HK-2 (cell line): ENCODE data around the gene LARGE1.
A peak's percentile ranks its signal among the peaks of the same experiment; 100 is the strongest.

Experiments
- DNase-seq: peaks from one replicate; pipeline ENCODE4 v3.0.0-alpha.2; 2018; ENCODE audit not compliant: unreplicated experiment

The LARGE1 gene

DNA sequence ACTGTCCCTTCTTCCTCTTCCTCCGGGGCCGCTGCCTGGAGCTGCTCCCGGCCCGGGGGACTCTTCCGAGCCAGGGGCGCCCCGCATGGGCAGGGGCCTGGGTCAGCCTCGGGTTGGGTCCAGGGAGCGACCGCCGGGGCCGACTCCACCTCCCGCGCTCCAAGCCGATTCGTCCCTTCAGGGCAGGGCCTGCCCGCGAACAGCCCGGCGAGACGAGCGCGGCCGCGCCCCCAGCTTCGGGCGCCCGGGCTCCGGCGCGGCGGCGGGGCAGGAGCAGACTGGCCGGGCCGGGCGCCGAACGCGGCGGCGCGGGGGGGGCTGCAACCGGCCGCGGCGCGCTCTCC lies at the start of gene LARGE1:
Gene LARGE1 (minus strand): TSS at position 280 of the 344 bp plus-strand sequence.
- peak; percentile 29 for DNase-seq

- peak; percentile 1 for DNase-seq
Measured at GRCh38 chr22:33969045-33969444, 48.8 kb upstream of the LARGE1 start.

DNA sequence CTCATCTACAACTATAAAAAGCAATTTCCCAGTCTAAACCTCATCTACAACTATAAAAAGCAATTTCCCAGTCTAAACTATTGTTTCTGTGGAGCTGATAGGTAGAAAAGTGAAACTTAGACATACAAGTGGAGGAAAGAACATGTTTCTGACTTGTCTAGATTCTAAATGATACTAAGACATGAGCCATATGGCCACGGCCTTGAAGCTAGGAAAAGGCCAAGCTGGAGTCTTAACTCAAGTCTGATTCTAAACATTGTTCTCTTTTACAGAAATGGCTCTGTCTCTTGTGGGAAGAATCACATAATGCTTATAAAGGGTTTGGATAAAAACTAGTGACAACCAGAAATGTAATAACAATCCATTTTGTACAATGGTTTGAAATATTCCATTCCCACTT lies 43.8 kb upstream of the LARGE1 start:
- DNase-seq: no peak

DNA sequence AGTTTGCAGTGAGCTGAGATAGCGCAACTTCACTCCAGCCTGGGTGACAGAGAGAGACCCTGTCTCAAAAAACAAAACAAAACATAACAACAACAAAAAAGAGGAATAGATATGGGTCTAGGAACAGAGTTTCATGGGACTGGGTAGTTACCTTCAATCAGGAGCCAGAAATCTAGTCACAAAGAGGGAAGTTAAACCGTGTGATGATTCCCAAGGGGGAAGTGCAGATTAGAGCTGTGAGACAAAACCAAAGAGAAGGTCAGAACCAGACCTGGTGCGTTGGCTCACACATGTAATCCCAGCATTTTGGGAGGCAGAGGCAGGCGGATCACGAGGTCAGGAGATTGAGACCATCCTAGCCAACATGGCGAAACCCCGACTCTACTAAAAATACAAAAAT lies 42.1 kb upstream of the LARGE1 start:
- DNase-seq: no peak

- no peak for DNase-seq
Measured at GRCh38 chr22:33958741-33959140, 38.5 kb upstream of the LARGE1 start.

DNA sequence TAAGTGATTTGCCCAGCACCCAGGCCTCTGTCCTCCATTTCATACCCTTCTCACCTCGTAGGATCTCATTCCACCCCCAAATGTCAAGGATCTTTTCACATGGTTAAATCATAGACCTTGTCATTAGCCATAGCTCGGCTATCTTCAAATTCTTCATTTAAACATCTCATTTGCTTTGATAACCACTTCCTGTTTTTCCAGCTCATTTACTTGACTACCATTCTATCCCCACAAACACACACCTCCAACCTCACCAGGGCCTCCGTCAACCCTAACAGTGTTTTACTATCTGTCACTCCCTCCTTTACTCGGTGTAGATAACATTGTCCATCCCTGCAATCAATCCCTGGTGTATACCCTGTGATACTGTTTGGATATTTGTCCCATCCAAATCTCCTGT lies 36.8 kb upstream of the LARGE1 start:
- DNase-seq: no peak

GRCh38 chr22:33952776-33953175 lies 32.5 kb upstream of the LARGE1 start:
- DNase-seq: no peak

- DNase-seq: no peak
Measured at GRCh38 chr22:33940741-33941140, 20.5 kb upstream of the LARGE1 start.

GRCh38 chr22:33932997-33933396 lies 12.7 kb upstream of the LARGE1 start:
- no peak for DNase-seq

DNA sequence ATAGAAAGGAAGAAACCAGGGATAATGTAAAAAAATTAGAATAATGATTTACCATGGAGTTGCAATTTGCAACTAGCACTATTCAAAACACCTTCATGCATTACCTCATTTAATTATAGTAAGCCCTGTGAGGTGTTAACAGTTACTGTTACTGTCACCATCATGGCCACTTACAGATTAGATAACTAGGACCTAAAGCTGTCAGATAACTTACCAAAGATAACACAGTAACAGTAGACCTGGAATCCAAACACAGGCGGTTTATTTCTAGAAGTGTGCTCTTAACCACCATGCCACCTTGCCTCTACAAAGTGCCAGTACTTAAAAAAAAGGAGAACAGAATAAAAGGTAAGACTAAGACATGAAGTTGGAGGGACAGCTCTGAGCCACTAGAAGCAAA lies 11.1 kb upstream of the LARGE1 start:
- DNase-seq: no peak

- no peak for DNase-seq
Measured at GRCh38 chr22:33927752-33928151, 7.5 kb upstream of the LARGE1 start.

DNA sequence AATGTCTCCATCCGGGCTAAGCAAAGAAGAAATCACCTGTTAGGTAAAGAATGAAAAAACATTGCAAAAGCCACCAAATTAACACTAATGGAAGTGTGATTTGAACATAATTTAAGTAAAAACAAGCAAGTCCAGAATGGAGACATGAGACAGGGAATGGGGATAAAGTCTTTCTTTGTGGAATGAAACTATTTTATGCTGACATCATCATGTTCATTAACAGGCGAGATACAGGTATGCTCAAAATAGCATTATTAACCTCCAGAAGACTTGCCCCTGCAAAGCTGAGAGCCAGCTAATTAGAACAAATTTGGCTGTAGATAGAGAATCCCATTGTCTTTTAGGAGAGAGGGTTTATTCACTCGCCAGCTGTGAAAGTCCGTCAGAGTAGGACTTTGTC lies 4.9 kb upstream of the LARGE1 start:
- no peak for DNase-seq

GRCh38 chr22:33923660-33924246 lies 3.5 kb upstream of the LARGE1 start:
- DNase-seq: peak; percentile 36

GRCh38 chr22:33923033-33923432 lies 2.8 kb upstream of the LARGE1 start:
- DNase-seq: no peak

DNA sequence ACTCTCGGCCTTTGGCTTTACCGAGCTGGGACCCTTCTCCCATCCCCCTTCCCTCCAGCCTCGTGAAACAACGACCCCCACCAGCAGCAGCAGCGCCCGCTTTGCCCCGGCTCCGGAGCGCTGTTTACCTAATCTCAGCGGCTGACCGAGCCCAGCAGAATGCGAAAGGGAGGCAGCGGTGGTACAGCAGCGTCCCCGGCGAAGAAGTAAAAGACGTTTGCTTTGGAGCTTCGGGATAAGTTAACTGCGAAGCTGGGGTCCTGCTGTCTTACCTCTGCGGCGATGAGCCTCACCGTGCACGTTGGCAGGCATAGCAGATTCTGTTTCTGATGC lies 2.0 kb upstream of the LARGE1 start:
- DNase-seq: peak; percentile 8

GRCh38 chr22:33921525-33922348 lies 1.5 kb upstream of the LARGE1 start:
- peak; percentile 43 for DNase-seq

GRCh38 chr22:33920927-33921524 lies 750 bp upstream of the LARGE1 start:
- peak; percentile 96 for DNase-seq

DNA sequence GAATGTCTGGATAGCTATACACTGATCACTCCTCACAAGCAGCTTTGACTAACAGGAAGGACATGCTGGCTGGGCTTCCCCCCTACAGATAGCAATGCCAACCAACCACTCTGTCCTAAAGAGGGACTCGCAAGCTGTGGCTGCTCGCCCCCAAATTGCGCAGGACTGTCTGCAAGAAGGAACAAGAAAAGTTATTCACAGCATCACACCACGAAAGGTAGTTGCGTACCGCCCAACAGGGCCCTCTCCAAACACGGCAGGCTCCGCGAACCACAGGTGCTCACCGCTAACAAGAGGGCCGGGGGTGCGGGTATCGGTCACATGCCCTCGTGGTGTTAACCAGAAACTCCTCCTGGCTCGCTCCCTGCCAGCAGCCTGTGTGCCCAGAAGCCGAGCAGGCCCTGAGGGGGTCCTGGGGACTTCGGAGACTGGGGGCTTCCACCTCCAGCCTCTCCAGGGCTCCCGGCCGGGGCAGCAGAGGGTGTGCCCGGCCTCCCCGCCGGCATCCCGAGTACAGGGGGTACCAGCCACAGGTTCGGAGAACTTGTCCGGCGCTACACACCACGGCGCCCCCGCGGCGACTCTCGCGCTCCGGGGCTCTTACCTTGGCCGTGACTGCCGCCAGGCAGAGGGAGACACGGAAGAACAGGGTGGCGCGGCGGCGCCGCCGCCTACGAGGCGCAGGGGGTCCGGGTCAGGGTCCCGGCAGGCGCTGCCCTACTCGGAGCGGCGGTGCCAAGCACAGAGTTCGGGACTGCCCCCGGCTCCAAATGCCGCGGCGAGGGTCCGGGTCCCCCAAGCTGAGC lies 682 bp downstream of the LARGE1 start:
- DNase-seq: peak; percentile 38

DNA sequence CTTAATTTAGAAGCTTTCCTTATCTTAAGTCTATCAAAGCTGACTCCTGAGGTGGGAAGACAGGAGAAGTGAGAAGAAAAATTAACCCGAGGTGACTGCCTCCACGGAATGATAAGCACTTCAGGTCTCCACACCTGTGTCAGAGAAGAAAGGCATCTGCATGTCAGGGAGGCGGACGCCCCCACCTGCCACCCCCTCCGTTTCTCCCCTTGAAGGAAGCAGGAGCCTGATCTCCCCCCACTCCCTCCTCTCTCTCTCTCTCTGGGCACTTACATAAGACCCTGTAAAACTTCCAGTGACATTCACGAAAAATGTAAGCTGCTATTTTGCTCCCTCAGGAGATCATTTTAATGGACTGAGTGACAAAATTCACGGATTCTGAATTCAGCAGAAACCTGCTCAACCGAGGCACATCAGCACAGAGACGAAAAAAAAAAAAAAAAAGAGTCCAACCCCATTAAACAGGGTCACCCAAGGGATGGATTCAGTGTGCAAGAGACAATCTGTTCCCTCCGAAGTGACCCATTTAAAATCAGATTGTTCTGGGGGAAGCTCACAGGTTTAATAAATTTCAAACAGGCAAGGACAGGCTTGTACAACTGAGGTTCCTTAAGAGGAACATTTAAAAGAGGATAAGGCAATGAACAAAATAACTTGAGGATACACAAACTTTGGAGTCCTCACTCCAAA lies 1.5 kb downstream of the LARGE1 start:
- DNase-seq: no peak

DNA sequence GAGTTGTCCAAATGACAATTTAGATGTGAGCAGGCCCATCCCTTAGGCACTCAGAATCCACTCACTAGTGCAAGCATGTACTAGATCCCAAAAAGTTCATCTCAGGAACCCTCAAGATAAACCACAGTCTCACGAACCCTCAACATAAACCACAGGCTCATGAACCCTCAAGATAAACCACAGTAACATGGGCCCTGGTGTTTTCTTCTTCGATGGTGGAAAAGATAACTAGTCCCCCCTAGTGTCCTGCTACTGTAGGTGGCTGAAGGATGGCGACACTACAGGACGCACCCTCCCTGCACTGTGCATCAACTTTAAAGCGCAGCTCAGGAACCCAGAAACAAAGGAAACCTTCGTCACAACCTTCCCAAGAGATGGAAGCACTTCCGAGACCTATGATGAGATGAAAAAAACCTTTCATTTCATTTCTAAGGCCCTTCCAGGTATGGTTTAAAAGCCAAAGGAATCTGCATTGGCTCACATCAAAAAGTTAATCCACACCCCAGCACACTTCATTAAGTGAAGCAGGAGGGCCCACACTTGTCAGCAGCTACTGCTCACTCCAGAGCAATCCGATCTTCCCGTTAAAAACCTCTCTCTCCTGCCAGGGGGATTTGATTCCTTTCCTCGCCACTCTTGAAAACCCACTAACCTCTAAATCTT lies 2.4 kb downstream of the LARGE1 start:
- peak; percentile 4 for DNase-seq

DNA sequence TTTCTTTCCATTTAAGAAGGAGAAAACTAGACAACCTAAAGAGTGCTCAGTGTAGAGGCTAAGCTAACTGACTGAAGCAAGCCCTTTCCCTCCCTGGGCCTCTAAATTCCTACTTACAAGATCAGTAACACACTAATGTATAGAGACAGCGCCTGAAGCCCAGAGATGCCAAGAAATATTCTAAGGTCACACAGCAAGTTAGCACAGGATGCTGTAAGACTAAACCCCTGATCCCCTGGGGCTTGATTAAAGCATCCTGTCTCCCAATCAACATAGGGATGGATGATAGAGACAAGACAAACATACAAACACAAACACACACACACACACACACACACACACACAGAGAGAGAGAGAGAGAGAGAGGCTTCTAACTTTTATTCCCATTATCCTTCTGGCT lies 5.6 kb downstream of the LARGE1 start:
- no peak for DNase-seq
